Skin epidermis (tissue), 12 donors: Measurements from ENCODE around the gene SERHL2.

Source experiments
- H3K27ac ChIP-seq, 21 experiments: fragments of 200-600 bp; sonication (generic) in 11 of 21; one replicate each; pipeline ENCODE4 v1.5.0; 2020; ENCODE audit warnings: mild to moderate bottlenecking in 3 of 21, inconsistent platforms in 2 of 21, moderate library complexity in 2 of 21
- H3K4me3 ChIP-seq, 7 experiments: fragments of 200-600 bp; sonication (generic) in 2 of 7; one replicate each; pipeline ENCODE4 v1.5.0; 2020; ENCODE audit warnings: inconsistent platforms in 2 of 7, mild to moderate bottlenecking in 2 of 7, moderate library complexity in 1 of 7

Gene SERHL2

DNA sequence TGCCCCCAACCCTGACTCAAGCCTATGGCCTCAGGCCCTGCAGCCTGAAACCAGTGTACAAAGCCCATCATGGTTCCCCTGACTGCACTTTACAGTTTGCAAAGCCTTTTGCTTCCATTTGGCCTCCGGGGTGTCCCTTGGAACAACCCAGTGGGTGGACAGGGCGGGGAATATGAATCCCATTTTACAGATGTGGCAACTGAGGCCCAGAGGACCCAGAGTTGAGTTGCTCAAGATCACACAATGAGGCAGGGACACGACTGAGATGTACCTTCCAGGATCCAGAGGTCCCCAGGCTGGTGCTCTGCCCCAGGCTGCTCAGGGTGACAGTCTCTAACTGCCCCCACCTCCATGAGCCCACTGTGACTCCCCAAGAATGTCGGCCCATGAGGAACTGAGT, 66.3 kb downstream of the SERHL2 start:
- Histone ChIP-seq H3K27ac (peak overlapping the region in 5 of 21 experiments; percentile 6 to 57 (median 13)), H3K4me3 (no peak overlapping the region)

- Histone ChIP-seq H3K27ac (peak overlapping the region in 9 of 21 experiments; percentile 2 to 74 (median 53)), H3K4me3 (no peak overlapping the region)
Observed at GRCh38 chr22:42621505-42622002, 67.8 kb downstream of the SERHL2 start.

DNA sequence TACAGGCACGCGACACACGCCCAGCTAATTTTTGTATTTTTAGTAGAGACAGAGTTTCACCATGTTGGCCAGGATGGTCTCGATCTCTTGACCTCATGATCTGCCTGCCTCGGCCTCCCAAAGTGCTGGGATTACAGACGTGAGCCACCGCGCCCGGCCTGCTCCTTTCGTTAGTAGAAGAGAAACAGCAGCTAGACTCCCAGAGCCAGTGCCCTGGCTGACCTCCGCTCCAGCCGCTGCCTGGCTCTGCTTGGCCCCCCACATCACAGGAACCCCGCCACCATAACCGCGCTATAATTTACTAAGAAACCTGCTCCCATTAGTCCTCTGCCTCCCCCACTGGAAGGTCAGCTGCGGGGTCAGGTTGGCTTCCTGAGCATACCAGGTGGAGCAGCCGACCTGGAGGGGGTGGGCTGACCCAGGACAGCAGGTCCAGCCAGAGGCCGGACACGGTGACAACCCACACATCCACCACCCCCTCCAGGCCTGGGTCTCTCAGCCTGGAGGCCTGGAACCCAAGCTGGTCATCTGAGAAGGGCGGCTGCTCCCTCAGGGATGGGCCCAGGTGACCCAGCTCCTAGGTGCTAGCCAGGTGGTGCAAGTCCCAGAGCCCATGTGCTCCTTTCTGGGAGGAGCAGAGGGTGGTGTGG, 68.4 kb downstream of the SERHL2 start:
- Histone ChIP-seq H3K27ac (peak overlapping the region in 10 of 21 experiments; percentile 2 to 74 (median 40)), H3K4me3 (no peak overlapping the region)

GRCh38 chr22:42623301-42623751, 69.6 kb downstream of the SERHL2 start:
- H3K27ac ChIP-seq: peak overlapping the region in 4 of 21 experiments; percentile 29 to 65 (median 42)
- H3K4me3 ChIP-seq: no peak overlapping the region
